Right lung (tissue), 5 donors: ENCODE results near the gene SUCLA2. TPM values are rescaled to one million over a fixed set of nuclear protein-coding genes. Genes with fewer than 3 reads are reported as not detected.

Source experiments
- DNase-seq, 2 donors: peaks; one replicate each; pipeline ENCODE4 v3.0.0-alpha.2; 2013
- polyA plus RNA-seq, 5 donors: library from polyadenylated mRNA; unstranded; fragments of 120-200 nt; gene quantifications; one replicate each; pipeline versions ENCODE4 v1.2.1 to v1.2.3, GENCODE V29; 2013; ENCODE audit warnings: inconsistent platforms in 1 of 5, low replicate concordance in 1 of 5; ENCODE audit not compliant: insufficient read length in 5 of 5, insufficient read depth in 1 of 5

SUCLA2 gene
- polyA plus RNA-seq, 5 donors: 55.5 to 78.7 (median 73.4) TPM

DNA sequence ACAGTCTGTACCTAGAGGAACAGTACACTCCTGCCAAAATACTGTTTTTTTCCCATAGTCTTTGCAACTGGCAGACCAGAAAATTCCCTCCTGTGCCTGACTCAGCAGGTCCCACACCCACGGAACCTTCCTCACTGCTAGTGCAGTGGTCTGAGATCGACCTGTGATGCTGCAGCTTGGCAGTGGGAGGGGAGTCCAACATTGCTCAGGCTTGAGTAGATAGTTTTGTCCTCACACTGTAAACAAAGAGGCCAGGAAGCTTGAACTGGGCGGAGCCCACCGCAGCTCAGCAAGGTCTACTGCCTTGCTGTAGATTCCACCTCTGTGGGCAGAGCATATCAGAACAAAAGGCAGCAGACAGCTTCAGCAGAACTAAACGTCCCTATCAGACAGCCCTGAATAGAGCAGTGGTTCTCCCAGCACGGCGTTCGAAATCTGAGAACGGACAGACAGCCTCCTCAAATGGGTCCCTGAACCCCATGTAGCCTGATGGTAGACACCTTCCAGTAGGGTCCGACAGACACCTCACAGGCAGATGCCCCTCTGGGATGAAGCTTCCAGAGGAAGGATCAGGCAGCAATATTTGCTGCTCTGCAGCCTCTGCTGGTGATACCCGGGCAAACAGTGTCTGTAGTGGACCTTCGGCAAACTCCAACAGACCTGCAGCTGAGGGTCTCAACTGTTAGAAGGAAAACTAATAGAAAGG is 92.7 kb downstream of the SUCLA2 start:
- DNase-seq: no peak

DNA sequence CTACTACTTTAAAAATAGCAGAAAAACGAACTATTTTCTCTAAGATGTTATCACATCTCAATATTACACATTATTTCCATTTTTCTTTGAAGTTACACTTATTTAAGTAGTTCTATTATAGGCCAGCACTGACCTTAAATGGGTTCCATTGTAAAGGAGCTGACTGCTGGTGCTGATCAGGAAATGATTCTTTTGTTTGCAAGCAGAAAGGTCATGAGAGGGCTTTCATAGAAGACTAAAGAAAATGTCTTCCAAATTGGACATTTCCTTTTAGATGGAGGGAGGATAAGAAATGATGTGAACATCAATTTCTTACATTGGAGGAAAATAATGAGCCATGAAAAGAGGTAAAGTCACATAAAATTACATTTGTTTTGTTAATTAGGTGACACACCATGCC is 96.2 kb downstream of the SUCLA2 start:
- DNase-seq: no peak

DNA sequence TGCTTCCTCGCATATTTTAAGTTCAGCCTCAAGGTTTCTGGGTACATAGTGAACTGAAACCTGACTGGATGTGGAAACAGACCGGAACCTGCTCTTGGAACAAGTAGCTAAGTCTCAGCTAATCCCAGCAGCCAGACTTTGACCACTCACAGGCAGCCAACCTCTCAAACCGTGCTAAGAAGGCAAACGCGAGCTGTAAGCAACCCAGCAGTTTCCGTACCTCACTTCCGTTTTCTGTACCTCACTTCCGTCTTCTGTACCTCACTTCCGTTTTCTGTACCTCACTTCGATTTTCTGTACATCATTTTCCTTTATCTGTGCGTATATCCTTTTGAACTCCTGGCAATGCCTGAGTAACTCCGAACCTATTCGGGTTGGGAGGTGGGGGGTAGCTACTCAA is 96.8 kb downstream of the SUCLA2 start:
- DNase-seq: no peak

DNA sequence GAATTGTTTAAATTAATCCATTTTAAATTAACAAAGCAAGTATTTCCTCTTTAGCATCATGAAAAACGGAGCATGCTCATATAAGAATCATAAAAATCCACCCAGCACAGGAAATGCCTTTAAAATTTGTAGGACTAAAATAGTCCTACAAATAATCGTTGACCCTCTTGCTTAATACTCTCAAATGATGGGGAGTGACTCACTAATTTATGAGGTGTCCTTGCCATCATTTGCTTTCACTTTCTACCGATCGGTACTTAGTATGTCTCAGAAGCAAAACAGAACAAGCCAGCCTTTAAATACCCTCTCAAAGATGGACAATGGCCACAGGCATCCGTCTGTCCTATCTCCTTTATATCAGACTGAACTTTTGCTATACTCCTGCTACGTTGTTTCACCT is 97.2 kb downstream of the SUCLA2 start:
- no peak for DNase-seq

DNA sequence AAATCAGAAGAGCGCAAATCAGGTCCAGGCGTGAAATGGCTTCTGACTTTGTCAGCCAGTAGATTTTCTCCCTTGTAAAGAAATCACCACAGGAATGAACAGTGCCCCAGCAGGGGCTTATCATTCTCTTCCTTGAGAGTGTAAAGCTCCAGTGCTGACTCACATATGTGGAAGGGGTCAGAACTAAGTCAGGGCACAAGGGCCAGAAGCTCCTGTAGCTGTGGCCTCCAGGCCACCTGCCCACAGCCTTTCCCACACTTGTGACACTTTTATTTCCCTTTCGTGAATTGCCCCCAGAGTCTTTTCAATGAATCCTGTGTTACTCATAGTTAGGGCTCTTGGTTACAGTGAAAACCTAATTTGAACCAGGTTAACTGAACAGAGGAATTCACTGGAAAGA is 99.6 kb downstream of the SUCLA2 start:
- no peak for DNase-seq

DNA sequence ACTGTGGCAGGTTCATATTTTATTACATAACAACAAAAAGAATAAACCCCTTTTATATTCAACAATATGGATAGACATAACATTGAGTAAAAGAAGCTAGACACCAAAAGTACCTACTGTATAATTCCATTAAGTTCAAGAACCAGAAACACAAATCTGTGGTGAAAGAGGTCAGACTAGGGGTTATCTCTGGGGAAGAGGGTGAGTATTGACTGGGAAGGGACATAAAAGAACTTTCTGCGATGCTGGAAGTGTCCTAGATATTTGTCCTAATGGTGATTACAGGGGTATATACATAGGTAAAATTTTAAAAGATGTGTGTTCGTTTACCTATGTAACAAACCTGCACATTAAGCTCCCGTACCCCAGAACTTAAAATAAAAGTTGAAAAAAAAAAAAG is 103.0 kb downstream of the SUCLA2 start:
- no peak for DNase-seq

DNA sequence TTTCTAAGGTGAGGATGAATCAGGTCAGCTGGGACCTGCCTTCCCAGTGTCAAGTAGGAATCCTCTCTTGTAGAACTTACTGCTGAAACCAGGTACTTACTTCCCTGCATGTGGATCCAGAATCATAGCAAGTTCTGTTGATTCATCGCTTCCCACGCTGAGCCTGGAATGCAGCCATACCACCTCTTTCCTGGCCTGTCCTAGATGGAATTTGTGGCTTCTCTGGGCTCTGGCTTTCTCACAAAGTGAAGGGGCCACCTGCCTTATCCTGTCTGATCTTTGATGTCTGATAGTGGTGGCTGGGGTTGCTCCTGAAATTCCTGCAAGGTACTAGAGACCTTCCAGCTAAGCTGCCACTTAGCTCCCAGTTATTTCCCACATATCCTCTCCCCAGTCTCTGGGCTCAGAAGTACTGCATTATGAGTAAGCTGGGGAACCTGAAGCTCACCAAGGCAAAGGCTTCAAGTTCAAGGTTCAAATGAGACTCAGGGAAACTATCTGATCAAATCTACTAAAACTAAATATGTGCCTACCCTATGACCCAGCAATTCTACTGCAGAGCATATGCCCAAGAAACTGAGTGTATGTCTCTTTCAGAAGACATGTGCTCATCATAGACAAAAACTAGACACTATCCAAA is 103.5 kb downstream of the SUCLA2 start:
- DNase-seq: no peak

DNA sequence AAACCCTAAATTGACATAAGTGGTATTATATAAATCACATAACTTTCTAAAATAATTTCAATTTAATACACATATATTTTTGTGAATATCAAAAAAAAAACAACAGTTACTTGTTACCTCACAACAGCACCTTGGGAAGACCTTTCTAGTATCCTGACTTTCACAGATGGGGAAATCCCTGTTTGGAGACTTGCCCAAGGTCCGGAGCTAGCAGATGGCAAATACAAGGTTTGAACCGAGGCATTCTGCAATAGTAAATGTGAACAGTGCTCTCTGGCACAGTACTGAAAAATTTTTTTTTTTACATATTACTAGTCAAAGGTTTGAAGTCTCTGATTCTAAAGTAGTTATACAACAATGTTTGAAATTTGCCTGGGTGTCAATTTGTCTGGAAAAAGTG is 104.5 kb downstream of the SUCLA2 start:
- no peak for DNase-seq

DNA sequence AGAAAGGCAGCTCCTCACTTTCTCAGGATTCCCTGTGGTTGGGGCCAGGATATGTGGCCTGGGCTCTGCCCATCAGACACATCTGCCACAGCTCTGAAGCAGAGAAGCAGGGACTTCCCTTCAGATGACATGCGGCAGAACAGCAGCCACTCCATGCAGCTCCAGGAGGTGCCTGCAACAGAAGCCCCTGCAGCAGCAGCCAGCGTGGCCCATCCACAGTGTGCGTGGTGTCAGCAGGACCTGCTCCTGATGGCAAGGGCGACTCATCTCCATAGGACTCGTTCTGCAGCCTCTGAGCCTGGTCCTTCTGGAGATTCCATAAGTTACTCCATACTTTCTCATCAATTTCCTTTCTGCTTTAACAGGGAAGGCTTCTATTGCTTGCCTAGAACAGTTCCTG is 105.0 kb downstream of the SUCLA2 start:
- no peak for DNase-seq

DNA sequence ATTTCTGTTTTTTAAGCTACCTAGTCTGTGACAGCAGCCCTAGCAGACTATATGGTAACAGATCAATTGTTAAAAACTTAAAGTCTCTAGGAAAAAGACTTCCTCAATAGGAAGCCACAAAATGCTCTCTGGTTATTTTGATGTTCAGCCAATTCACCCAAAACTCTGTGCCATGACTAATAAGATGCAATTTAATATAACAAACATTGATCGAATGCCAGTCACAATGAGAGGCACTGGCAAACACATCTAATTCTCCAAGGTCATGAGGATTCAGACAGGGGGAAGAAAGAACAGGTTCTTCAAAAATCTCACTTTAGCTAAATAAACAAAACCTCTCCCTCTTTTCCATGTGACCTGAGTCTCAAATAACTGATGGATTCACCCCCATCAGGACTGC is 107.5 kb downstream of the SUCLA2 start:
- no peak for DNase-seq

Other genes with a start within 250 kb of the SUCLA2 start
- gene NUDT15, start 36.5 kb upstream of the SUCLA2 start, polyA plus RNA-seq: 10 to 100 TPM; 18.5 to 25.0 (median 18.9) TPM
- 10 to 100 TPM; 68.4 to 97.9 (median 80.9) TPM for gene MED4, start 93.8 kb upstream of the SUCLA2 start, polyA plus RNA-seq
- gene ITM2B, start 231.9 kb upstream of the SUCLA2 start, polyA plus RNA-seq: 100 to 1,000 TPM; 625 to 713 (median 684) TPM